Mammary epithelial cell (primary cell): ENCODE data around the gene ACER3.

Experiments used
- EZH2 ChIP-seq: IDR thresholded peaks from 2 replicates; pipeline ENCODE4 v1.6.1; 2012; ENCODE audit warnings: low read length, inconsistent platforms, borderline replicate concordance
- TF ChIP-seq, protein P1 (sequence below), 2 donors: IDR thresholded peaks in 1 of 2; conservative IDR thresholded peaks in 1 of 2; 2 replicates each; pipeline ENCODE4 v1.5.1; 2011 to 2012; ENCODE audit warnings: inconsistent platforms in 2 of 2, low read length in 2 of 2, mild to moderate bottlenecking in 2 of 2, control low read depth in 1 of 2, low read depth in 1 of 2; ENCODE audit not compliant: insufficient read depth in 1 of 2; ENCODE audit errors: extremely low read depth in 1 of 2

GRCh38 chr11:76843907-76844306 lies 16.8 kb upstream of the ACER3 start:
- TF ChIP-seq, protein P1, sequence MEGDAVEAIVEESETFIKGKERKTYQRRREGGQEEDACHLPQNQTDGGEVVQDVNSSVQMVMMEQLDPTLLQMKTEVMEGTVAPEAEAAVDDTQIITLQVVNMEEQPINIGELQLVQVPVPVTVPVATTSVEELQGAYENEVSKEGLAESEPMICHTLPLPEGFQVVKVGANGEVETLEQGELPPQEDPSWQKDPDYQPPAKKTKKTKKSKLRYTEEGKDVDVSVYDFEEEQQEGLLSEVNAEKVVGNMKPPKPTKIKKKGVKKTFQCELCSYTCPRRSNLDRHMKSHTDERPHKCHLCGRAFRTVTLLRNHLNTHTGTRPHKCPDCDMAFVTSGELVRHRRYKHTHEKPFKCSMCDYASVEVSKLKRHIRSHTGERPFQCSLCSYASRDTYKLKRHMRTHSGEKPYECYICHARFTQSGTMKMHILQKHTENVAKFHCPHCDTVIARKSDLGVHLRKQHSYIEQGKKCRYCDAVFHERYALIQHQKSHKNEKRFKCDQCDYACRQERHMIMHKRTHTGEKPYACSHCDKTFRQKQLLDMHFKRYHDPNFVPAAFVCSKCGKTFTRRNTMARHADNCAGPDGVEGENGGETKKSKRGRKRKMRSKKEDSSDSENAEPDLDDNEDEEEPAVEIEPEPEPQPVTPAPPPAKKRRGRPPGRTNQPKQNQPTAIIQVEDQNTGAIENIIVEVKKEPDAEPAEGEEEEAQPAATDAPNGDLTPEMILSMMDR (conservative IDR thresholded peaks at IDR 0.05 in 1 of 2, IDR thresholded peaks at IDR 0.05 in 1 of 2; ENCODE audit: extremely low read depth in 1 of 2, insufficient read depth in 1 of 2, low read depth in 1 of 2, low read length in 2 of 2): no peak
- TF ChIP-seq EZH2: no peak
